GM18861 (cell line): ENCODE data around the gene YBX3.

Experiments used
- ATAC-seq: cut with Tn5 transposase; IDR thresholded peaks from one replicate; pipeline ENCODE4 v1.9.1; 2021; ENCODE audit not compliant: unreplicated experiment

YBX3 gene

GRCh38 chr12:10672231-10672868 lies 50.8 kb downstream of the YBX3 start:
- no peak for ATAC-seq

DNA sequence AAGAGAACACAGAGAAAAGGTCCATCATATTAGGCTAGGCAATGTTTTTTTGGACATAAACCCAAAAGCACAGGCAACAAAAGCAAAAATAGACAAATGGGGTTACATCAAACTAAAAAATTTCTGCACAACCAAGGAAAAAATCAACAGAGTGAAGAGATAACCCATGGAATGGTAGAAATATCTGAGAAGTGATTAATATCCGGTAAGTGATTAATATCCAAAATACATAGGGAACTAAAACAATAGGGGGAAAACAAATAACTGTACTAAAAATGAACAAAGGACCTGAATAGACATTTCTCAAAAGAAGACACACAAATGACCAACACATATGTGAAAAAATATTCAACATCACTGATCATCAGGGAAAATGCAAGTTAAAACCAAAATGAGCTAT lies 53.6 kb downstream of the YBX3 start:
- ATAC-seq = no peak

- ATAC-seq = no peak
These were observed 54.6 kb downstream of the YBX3 start for GRCh38 chr12:10668526-10668925.

GRCh38 chr12:10667581-10667980 lies 55.5 kb downstream of the YBX3 start:
- no peak for ATAC-seq

DNA sequence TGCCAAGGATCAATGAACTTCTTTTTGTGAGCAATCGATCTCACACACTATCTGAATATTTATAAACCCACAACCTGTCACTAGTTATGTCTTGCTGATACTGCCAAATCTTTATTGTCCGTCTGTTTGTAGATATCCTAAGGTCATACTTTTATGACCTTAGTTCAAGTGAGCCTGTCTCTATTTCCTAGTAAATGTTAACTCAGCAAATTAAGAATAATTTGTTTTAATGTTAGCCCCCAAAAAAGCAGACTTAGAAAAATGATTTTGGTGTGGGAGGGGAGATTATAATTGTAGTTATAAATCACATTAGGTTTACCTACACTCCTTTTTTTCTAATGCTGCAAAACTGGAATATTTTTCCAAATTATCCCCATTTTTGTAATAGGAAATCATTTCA lies 58.6 kb downstream of the YBX3 start:
- no peak for ATAC-seq

GRCh38 chr12:10663869-10664268 lies 59.3 kb downstream of the YBX3 start:
- no peak for ATAC-seq

DNA sequence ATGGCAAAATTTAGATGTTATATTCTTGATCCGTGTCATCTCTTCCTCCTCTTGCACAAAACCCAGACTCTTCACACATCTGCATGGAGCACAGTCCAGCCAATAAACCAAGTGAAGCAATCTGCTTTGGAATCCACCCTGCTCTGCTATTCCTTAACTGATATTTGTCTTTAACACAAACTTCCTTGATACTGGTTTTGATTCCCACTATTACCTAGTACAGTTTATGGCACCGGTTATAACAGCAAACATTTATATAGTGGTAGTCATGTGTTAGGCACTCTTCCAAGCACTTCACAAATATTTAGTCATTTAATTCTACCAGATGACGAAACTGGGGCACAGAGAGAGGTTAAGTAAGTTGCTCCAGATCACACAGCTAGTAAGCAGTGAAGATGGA lies 61.8 kb downstream of the YBX3 start:
- no peak for ATAC-seq

GRCh38 chr12:10654003-10654402 lies 69.1 kb downstream of the YBX3 start:
- ATAC-seq = no peak

DNA sequence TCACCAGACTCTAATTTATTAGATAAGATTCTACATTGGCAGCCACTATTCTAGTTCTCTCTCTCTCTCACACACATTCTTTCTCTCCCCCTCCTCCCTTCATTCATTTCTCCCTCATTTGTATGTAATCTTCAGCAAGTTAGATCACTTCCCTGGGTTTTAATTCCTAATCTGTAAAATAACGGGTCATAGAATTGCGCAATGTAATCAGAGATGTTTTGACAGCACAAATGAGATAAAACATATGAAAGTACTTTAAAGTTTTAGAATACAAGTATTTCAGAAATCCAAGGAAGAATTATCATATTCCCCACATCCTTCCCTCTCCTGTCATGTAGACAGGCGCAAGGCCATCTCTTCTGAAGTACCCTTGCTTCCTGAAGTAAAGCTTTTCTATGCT lies 70.9 kb downstream of the YBX3 start:
- ATAC-seq = no peak
